Natural killer cell (primary cell): ENCODE data around the gene FAM219A. TPM values are rescaled to one million over a fixed set of nuclear protein-coding genes. Genes with fewer than 3 reads are reported as not detected.
A peak's percentile ranks its signal among the peaks of the same experiment; 100 is the strongest.

ENCODE experiments used
- ATAC-seq, 3 donors: fragments of 150-1000 bp in 2 of 3; fragments of 200-7000 bp in 1 of 3; cut with Tn5 transposase; 1 replicate in 1 of 3; 2 replicates in 2 of 3; pipeline ENCODE4 v1.10.0; 2021; ENCODE audit warnings: mild to moderate bottlenecking in 2 of 3, moderate library complexity in 2 of 3
- DNase-seq, 2 donors: peaks; one replicate each; pipeline versions ENCODE4 v3.0.0 to v3.0.0-alpha.2; 2013 to 2021; ENCODE audit warnings: mixed read lengths in 1 of 2
- H3K27ac ChIP-seq: one replicate; pipeline ENCODE4 v1.5.1; 2013; ENCODE audit warnings: mild to moderate bottlenecking, low read length
- H3K27me3 ChIP-seq: one replicate; pipeline ENCODE4 v1.6.1; 2013; ENCODE audit warnings: low read length; ENCODE audit not compliant: control insufficient read depth, insufficient read depth
- H3K36me3 ChIP-seq: one replicate; pipeline ENCODE4 v1.6.1; 2013; ENCODE audit warnings: low read length; ENCODE audit not compliant: control insufficient read depth, insufficient read depth
- H3K4me1 ChIP-seq: one replicate; pipeline ENCODE4 v1.6.1; 2013; ENCODE audit warnings: low read length; ENCODE audit not compliant: control insufficient read depth, insufficient read depth
- H3K4me3 ChIP-seq: one replicate; pipeline ENCODE4 v1.5.1; 2013; ENCODE audit warnings: low read length
- H3K9me3 ChIP-seq: one replicate; pipeline ENCODE4 v1.6.1; 2013; ENCODE audit warnings: low read length; ENCODE audit not compliant: control insufficient read depth, insufficient read depth
- H3K27ac Mint-ChIP-seq, 2 donors: one replicate each; pipeline ENCODE4 v1.8.0; 2022; ENCODE audit warnings: mild to moderate bottlenecking in 2 of 2, mixed read lengths in 2 of 2, moderate library complexity in 1 of 2
- H3K27me3 Mint-ChIP-seq, 2 donors: one replicate each; pipeline ENCODE4 v1.8.0; 2022; ENCODE audit warnings: low read depth in 2 of 2, mixed read lengths in 2 of 2
- H3K36me3 Mint-ChIP-seq: one replicate; pipeline ENCODE4 v1.8.0; 2022; ENCODE audit warnings: mixed read lengths
- H3K4me1 Mint-ChIP-seq, 2 donors: one replicate each; pipeline ENCODE4 v1.8.0; 2022; ENCODE audit warnings: mixed read lengths in 2 of 2
- H3K4me3 Mint-ChIP-seq: one replicate; pipeline ENCODE4 v1.8.0; 2022; ENCODE audit warnings: mild to moderate bottlenecking, moderate library complexity, mixed read lengths
- H3K9me3 Mint-ChIP-seq, 2 donors: one replicate each; pipeline ENCODE4 v1.8.0; 2022; ENCODE audit warnings: mixed read lengths in 2 of 2
- CTCF ChIP-seq: fragments of 200-600 bp; IDR thresholded peaks from one replicate; pipeline ENCODE4 v1.8.0; 2022; ENCODE audit warnings: antibody characterized with exemption
- WGBS: methylation state at CpG from one replicate; pipeline ENCODE4 v1.1.7; 2013; ENCODE audit warnings: missing lambda C conversion rate; ENCODE audit not compliant: insufficient coverage; 5-methylcytosine and 5-hydroxymethylcytosine counted together
- intact Hi-C: fragments of 100-400 bp; cut with micrococcal nuclease; formaldehyde crosslinking; loops from one replicate; pipeline ENCODE4 v1.14.2; 2022
- total RNA-seq, 4 donors: library from RNA; stranded (reverse); fragments of 120-200 nt in 1 of 4; gene quantifications; one replicate each; pipeline versions ENCODE4 v1.2.3 to v1.2.4, GENCODE V29; 2013 to 2022

FAM219A gene
- total RNA-seq, 3 donors from 2014 or later (not counting 1 experiment from before 2014, with no cell fraction given): 18.9 to 20.6 (median 19.2) TPM

- Mint-ChIP-seq H3K27me3 (peaks cover 0 to 6% of the 10 kb centered on the region in 2 donors), H3K27ac (peak overlapping the region; percentile 21 to 82), H3K9me3 (no peaks in the 10 kb centered on the region), H3K36me3 (no peaks in the 10 kb centered on the region), H3K4me3 (peak overlapping the region; percentile 90), H3K4me1 (peaks cover 44 to 49% of the 10 kb centered on the region in 2 donors)
- H3K27ac ChIP-seq: no peak overlapping the region
- 1% methylated on average over 19 of the region's 21 CpGs for WGBS
- peak overlapping the region; percentile 54 for H3K4me3 ChIP-seq
- no peaks in the 10 kb centered on the region for H3K9me3 ChIP-seq
- no peak for TF ChIP-seq CTCF
- peaks cover 44% of the 10 kb centered on the region for H3K4me1 ChIP-seq
- ATAC-seq (no peak), DNase-seq (no peak)
- intact Hi-C loops: loop anchor here (5.0 to 10.0 kb wide), 3 partner anchors 250 to 560 kb away; partner anchors contain the start of genes DCAF12, UBAP2 and UBE2R2
- no peaks in the 10 kb centered on the region for H3K27me3 ChIP-seq
- H3K36me3 ChIP-seq: no peaks in the 10 kb centered on the region
These were observed 81.0 kb downstream of the FAM219A start for GRCh38 chr9:34377404-34377746.

DNA sequence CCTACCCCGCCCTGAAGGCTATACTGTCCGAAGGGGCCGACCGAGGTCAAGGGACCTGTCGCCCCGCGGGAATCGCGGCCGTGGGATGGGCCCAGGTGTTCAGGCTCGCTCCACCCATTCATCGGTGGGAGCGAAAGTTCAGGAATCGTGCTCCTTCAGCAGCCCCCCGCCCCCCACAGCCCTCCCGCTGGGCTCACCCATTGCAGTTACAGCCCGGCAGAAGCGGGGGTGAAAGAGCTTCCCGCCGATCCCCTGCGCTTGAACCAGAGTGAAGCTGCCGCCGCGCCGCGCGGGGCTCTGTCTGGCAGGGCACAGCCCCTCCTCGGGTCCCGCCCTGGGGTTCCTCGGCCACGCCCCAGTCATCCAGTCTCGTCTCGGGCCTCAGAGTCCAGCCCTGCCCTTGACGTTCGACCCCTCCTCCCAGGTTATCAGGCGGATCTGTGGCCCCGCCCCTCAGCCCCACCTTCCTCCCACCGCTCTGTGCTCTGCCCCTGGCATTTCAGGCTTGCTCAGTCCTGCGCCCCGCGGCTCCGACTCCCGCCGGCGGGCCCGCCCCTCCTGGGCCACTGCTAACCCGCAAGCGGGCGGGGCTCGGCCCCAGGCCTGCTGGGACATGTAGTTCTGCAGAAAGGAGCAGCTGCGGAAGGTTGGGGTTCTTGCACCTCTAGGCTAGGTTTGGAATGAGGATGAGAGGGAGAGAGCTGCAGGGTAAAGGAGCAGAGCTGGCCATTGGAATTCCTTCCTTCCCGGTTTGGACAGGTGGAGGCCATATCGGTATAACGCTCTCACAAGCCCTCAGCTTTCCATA, 81.6 kb downstream of the FAM219A start, which contains the start of gene MYORG:
Gene MYORG (minus strand): TSS at position 303 of the 808 bp plus-strand sequence. CDS start 3,955 bp downstream, outside the sequence.
- H3K36me3 ChIP-seq: no peaks in the 10 kb centered on the region
- ATAC-seq: peak; percentile 71 to 86 (median 75)
- no peaks in the 10 kb centered on the region for H3K9me3 ChIP-seq
- H3K27me3 ChIP-seq: no peaks in the 10 kb centered on the region
- Mint-ChIP-seq H3K9me3 (no peaks in the 10 kb centered on the region), H3K27ac (peak within 1 kb of the TSS; percentile 58 to 82), H3K4me3 (peak within 1 kb of the TSS; percentile 90), H3K36me3 (no peaks in the 10 kb centered on the region), H3K27me3 (peaks cover 0 to 6% of the 10 kb centered on the region in 2 donors), H3K4me1 (peaks cover 43 to 49% of the 10 kb centered on the region in 2 donors)
- H3K4me1 ChIP-seq: peaks cover 44% of the 10 kb centered on the region
- peak within 1 kb of the TSS; percentile 32 for H3K27ac ChIP-seq
- TF ChIP-seq CTCF: no peak
- intact Hi-C loops: loop anchor here (1.0 to 10.0 kb wide), 4 partner anchors 47 to 559 kb away; partner anchors contain the start of genes DCAF12, KIF24, NUDT2 and UBAP2
- under 1% methylated on average over 54 of the region's 54 CpGs for WGBS
- peak; percentile 80 to 97 for DNase-seq
- H3K4me3 ChIP-seq: peak within 1 kb of the TSS; percentile 54

- no peaks in the 10 kb centered on the region for H3K36me3 Mint-ChIP-seq
- peak overlapping the region; percentile 32 for H3K27ac ChIP-seq
- DNase-seq (peak; percentile 44 to 77), ATAC-seq (peak; percentile 27 to 51 (median 50))
- WGBS: 4% methylated on average over 22 of the region's 22 CpGs
- peaks cover 39% of the 10 kb centered on the region for H3K4me1 ChIP-seq
- H3K9me3 ChIP-seq: no peaks in the 10 kb centered on the region
- H3K4me3 Mint-ChIP-seq: peak overlapping the region; percentile 90
- TF ChIP-seq CTCF: no peak
- no peaks in the 10 kb centered on the region for H3K27me3 ChIP-seq
- H3K27me3 Mint-ChIP-seq: peaks cover 0 to 4% of the 10 kb centered on the region in 2 donors
- no peaks in the 10 kb centered on the region for H3K9me3 Mint-ChIP-seq
- H3K27ac Mint-ChIP-seq: peak overlapping the region; percentile 58 to 82
- no peaks in the 10 kb centered on the region for H3K36me3 ChIP-seq
- H3K4me3 ChIP-seq: peak overlapping the region; percentile 54
- peaks cover 36 to 41% of the 10 kb centered on the region in 2 donors for H3K4me1 Mint-ChIP-seq
- intact Hi-C loops: loop anchor here (1.0 to 10.0 kb wide), 4 partner anchors 47 to 559 kb away; partner anchors contain the start of genes DCAF12, KIF24, NUDT2 and UBAP2
These were observed 82.3 kb downstream of the FAM219A start for GRCh38 chr9:34375901-34376595.
